Spleen (tissue), 11 donors: ENCODE data around the gene CDH13. TPM values are rescaled to one million over a fixed set of nuclear protein-coding genes. Genes with fewer than 3 reads are reported as not detected.

Source experiments
- DNase-seq: peaks from one replicate; pipeline ENCODE4 v3.0.0-alpha.2; 2020
- H3K27ac ChIP-seq, 8 donors: fragments of 200-600 bp; sonication (generic) in 7 of 8; 1 replicate in 4 of 8; 2 replicates in 4 of 8; pipeline versions ENCODE4 v1.5.0 to v1.8.0; 2016 to 2021; ENCODE audit warnings: inconsistent platforms in 4 of 8, mild to moderate bottlenecking in 4 of 8, moderate library complexity in 1 of 8
- H3K27me3 ChIP-seq, 7 donors: fragments of 200-600 bp; sonication (generic) in 6 of 7; replicated peaks in 1 of 7; 1 replicate in 4 of 7; 2 replicates in 3 of 7; pipeline versions ENCODE4 v1.5.0 to v1.8.0; 2016 to 2021; ENCODE audit warnings: inconsistent platforms in 3 of 7, mild to moderate bottlenecking in 1 of 7
- H3K36me3 ChIP-seq, 6 donors: fragments of 200-600 bp; sonication (generic) in 5 of 6; 1 replicate in 4 of 6; 2 replicates in 2 of 6; pipeline versions ENCODE4 v1.5.0 to v1.8.0; 2016 to 2021; ENCODE audit warnings: inconsistent platforms in 2 of 6
- H3K4me1 ChIP-seq, 6 donors: fragments of 200-600 bp; sonication (generic) in 5 of 6; 1 replicate in 3 of 6; 2 replicates in 3 of 6; pipeline versions ENCODE4 v1.5.0 to v1.8.0; 2016 to 2021; ENCODE audit warnings: inconsistent platforms in 3 of 6
- H3K4me3 ChIP-seq, 8 donors: fragments of 200-600 bp; sonication (generic) in 7 of 8; 1 replicate in 4 of 8; 2 replicates in 4 of 8; pipeline versions ENCODE4 v1.5.0 to v1.8.0; 2016 to 2021; ENCODE audit warnings: inconsistent platforms in 4 of 8, mild to moderate bottlenecking in 4 of 8, moderate library complexity in 2 of 8
- H3K9me3 ChIP-seq, 8 donors: fragments of 200-600 bp; sonication (generic) in 7 of 8; 1 replicate in 4 of 8; 2 replicates in 4 of 8; pipeline versions ENCODE4 v1.5.0 to v1.8.0; 2016 to 2021; ENCODE audit warnings: inconsistent platforms in 4 of 8
- CTCF ChIP-seq, 11 experiments: fragments of 200-600 bp in 7 of 11; fragments of 450-650 bp in 4 of 11; sonication (generic) in 4 of 11; IDR thresholded peaks in 8 of 11; conservative IDR thresholded peaks in 3 of 11; 1 replicate in 7 of 11; 2 replicates in 4 of 11; pipeline versions ENCODE4 v1.4.0 to v1.8.0; 2016 to 2021; ENCODE audit warnings: antibody characterized with exemption in 11 of 11, inconsistent platforms in 4 of 11, mild to moderate bottlenecking in 1 of 11
- POLR2A ChIP-seq, 3 donors: fragments of 450-650 bp; IDR thresholded peaks; one replicate each; pipeline ENCODE4 v1.5.1; 2017; ENCODE audit warnings: antibody characterized with exemption in 3 of 3, mild to moderate bottlenecking in 1 of 3
- POLR2AphosphoS5 ChIP-seq, 3 donors: sonication (generic); formaldehyde crosslinking; IDR thresholded peaks; one replicate each; pipeline ENCODE4 v1.5.1; 2017; ENCODE audit warnings: antibody characterized with exemption in 3 of 3
- WGBS, 5 donors: extraction: QIAGEN DNeasy Blood & Tissue Kit in 3 of 5; methylation state at CpG; one replicate each; pipeline versions ENCODE4 v1.1.5 to v1.1.7; 2013 to 2018; 5-methylcytosine and 5-hydroxymethylcytosine counted together
- intact Hi-C: fragments of 100-400 bp; cut with DNase I; formaldehyde crosslinking; loops from one replicate; pipeline ENCODE4 v1.15.0; 2023; ENCODE audit warnings: low total_unique reads
- polyA plus RNA-seq, 3 donors: library from polyadenylated mRNA; stranded (reverse); fragments of 200-250 nt; gene quantifications; one replicate each; pipeline ENCODE4 v1.2.1, GENCODE V29; 2013
- total RNA-seq, 7 donors: library from RNA; depleted of rRNA in 3 of 7; stranded (reverse); fragments of >200 nt in 3 of 7; fragmentation: NEBNext Ultra II Directional in 4 of 7; extraction: Animal tissue kit (Norgen Biotek cat#: 25700) in 4 of 7; gene quantifications; one replicate each; pipeline versions ENCODE4 v1.1.0 to v1.2.1, GENCODE V29; 2016 to 2021
- donor health status: healthy with polysubstance abuse.
- donor health status: DM: no; HTN: no; CAD: no; lungs with moderate emphysema.
- donor health status: DM: no; HTN: no; CAD: no.
- donor health status: Bipolar disorder and iron deficiency.
- donor health status: healthy.
- donor health status: DM: no; HTN: no; CAD: no.
- donor health status: DM: yes; HTN: yes; CAD: no.

CDH13 gene
- total and polyA plus RNA-seq, 10 donors: 0.13 to 4.6 (median 1.1) TPM

GRCh38 chr16:83447560-83447959 is 820.8 kb downstream of the CDH13 start:
- WGBS, 5 donors: 35 to 67% (median 63%) methylated on average over 2 of the region's 2 CpGs
- Histone ChIP-seq H3K36me3 (no peaks in the 10 kb centered on the region), H3K4me1 (no peaks in the 10 kb centered on the region), H3K27ac (no peak overlapping the region), H3K4me3 (no peak overlapping the region), H3K27me3 (peaks cover 0 to 10% (median 0%) of the 10 kb centered on the region in 7 donors), H3K9me3 (no peaks in the 10 kb centered on the region)
- intact Hi-C loops: no loop called here
- no peak for TF ChIP-seq POLR2AphosphoS5 (IDR thresholded peaks at IDR 0.05)
- TF ChIP-seq POLR2A (IDR thresholded peaks at IDR 0.05): no peak
- TF ChIP-seq CTCF (IDR thresholded peaks at IDR 0.05 in 8 of 11, conservative IDR thresholded peaks at IDR 0.05 in 3 of 11): no peak
- DNase-seq: no peak

GRCh38 chr16:83449861-83450260 is 823.1 kb downstream of the CDH13 start:
- no peaks in the 10 kb centered on the region for H3K9me3 ChIP-seq
- TF ChIP-seq POLR2AphosphoS5 (IDR thresholded peaks at IDR 0.05): no peak
- no peak for TF ChIP-seq POLR2A (IDR thresholded peaks at IDR 0.05)
- TF ChIP-seq CTCF (IDR thresholded peaks at IDR 0.05 in 8 of 11, conservative IDR thresholded peaks at IDR 0.05 in 3 of 11): no peak
- no peaks in the 10 kb centered on the region for H3K4me1 ChIP-seq
- no peak for DNase-seq
- 83 to 88% (median 85%) methylated on average over 11 to 12 of the region's 12 CpGs for WGBS, 5 donors
- H3K27ac ChIP-seq: no peak overlapping the region
- H3K27me3 ChIP-seq: peaks cover 0 to 10% (median 0%) of the 10 kb centered on the region in 7 donors
- no peak overlapping the region for H3K4me3 ChIP-seq
- intact Hi-C loops: no loop called here
- no peaks in the 10 kb centered on the region for H3K36me3 ChIP-seq

- Histone ChIP-seq H3K9me3 (no peaks in the 10 kb centered on the region), H3K27ac (no peak overlapping the region), H3K4me1 (no peaks in the 10 kb centered on the region), H3K36me3 (no peaks in the 10 kb centered on the region), H3K4me3 (no peak overlapping the region), H3K27me3 (peaks cover 0 to 7% (median 0%) of the 10 kb centered on the region in 7 donors)
- no peak for DNase-seq
- intact Hi-C loops: no loop called here
- TF ChIP-seq POLR2AphosphoS5 (IDR thresholded peaks at IDR 0.05) (no peak), CTCF (IDR thresholded peaks at IDR 0.05 in 8 of 11, conservative IDR thresholded peaks at IDR 0.05 in 3 of 11) (no peak), POLR2A (IDR thresholded peaks at IDR 0.05) (no peak)
- WGBS, 5 donors: 48 to 70% (median 61%) methylated on average over 2 of the region's 2 CpGs
These were observed 827.2 kb downstream of the CDH13 start for GRCh38 chr16:83453977-83454376.

GRCh38 chr16:83455716-83456115 is 828.9 kb downstream of the CDH13 start:
- no peak overlapping the region for H3K4me3 ChIP-seq
- WGBS, 5 donors: 76 to 83% (median 78%) methylated on average over 6 of the region's 6 CpGs
- peaks cover 0 to 7% (median 0%) of the 10 kb centered on the region in 7 donors for H3K27me3 ChIP-seq

More at GRCh38 chr16:83455716-83456115, 828.9 kb downstream of the CDH13 start:
- Histone ChIP-seq H3K27ac (no peak overlapping the region), H3K9me3 (no peaks in the 10 kb centered on the region), H3K4me1 (no peaks in the 10 kb centered on the region), H3K36me3 (no peaks in the 10 kb centered on the region)
- TF ChIP-seq CTCF (IDR thresholded peaks at IDR 0.05 in 8 of 11, conservative IDR thresholded peaks at IDR 0.05 in 3 of 11): no peak
- TF ChIP-seq POLR2AphosphoS5 (IDR thresholded peaks at IDR 0.05): no peak
- TF ChIP-seq POLR2A (IDR thresholded peaks at IDR 0.05): no peak
- intact Hi-C loops: no loop called here
- no peak for DNase-seq
